ENCODE data around the gene NTM. TPM values are rescaled to one million over a fixed set of nuclear protein-coding genes. Genes with fewer than 3 reads are reported as not detected.

Gene NTM
- total RNA-seq, 2 donors from 2014 or later: not detected

- H3K36me3 Mint-ChIP-seq (ENCODE audit: insufficient read depth in 2 of 2): no peaks in the 10 kb centered on the region
- no peaks in the 10 kb centered on the region for H3K9me3 Mint-ChIP-seq
- DNase-seq (no peak), ATAC-seq (replicated peaks in 1 of 2) (no peak)
- H3K27me3 Mint-ChIP-seq (ENCODE audit: low read depth): no peaks in the 10 kb centered on the region
- no peak overlapping the region for H3K4me3 Mint-ChIP-seq
- H3K4me1 Mint-ChIP-seq (ENCODE audit: low read depth): no peaks in the 10 kb centered on the region
- no peak overlapping the region for H3K27ac Mint-ChIP-seq
Measured at GRCh38 chr11:131822506-131822905, 452.1 kb downstream of the NTM start.

GRCh38 chr11:131823772-131824171 lies 453.4 kb downstream of the NTM start:
- no peak overlapping the region for H3K4me3 Mint-ChIP-seq
- H3K4me1 Mint-ChIP-seq (ENCODE audit: low read depth): no peaks in the 10 kb centered on the region
- H3K36me3 Mint-ChIP-seq (ENCODE audit: insufficient read depth in 2 of 2): no peaks in the 10 kb centered on the region
- no peaks in the 10 kb centered on the region for H3K9me3 Mint-ChIP-seq
- ATAC-seq (replicated peaks in 1 of 2): no peak
- no peaks in the 10 kb centered on the region for H3K27me3 Mint-ChIP-seq (ENCODE audit: low read depth)
- DNase-seq: no peak
- no peak overlapping the region for H3K27ac Mint-ChIP-seq

- no peak for DNase-seq
- H3K4me3 Mint-ChIP-seq: no peak overlapping the region
- no peaks in the 10 kb centered on the region for H3K27me3 Mint-ChIP-seq (ENCODE audit: low read depth)
- no peak for ATAC-seq (replicated peaks in 1 of 2)
- no peaks in the 10 kb centered on the region for H3K36me3 Mint-ChIP-seq (ENCODE audit: insufficient read depth in 2 of 2)
- H3K27ac Mint-ChIP-seq: no peak overlapping the region
- no peaks in the 10 kb centered on the region for H3K9me3 Mint-ChIP-seq
- H3K4me1 Mint-ChIP-seq (ENCODE audit: low read depth): no peaks in the 10 kb centered on the region
Measured at GRCh38 chr11:131824771-131825170, 454.4 kb downstream of the NTM start.

DNA sequence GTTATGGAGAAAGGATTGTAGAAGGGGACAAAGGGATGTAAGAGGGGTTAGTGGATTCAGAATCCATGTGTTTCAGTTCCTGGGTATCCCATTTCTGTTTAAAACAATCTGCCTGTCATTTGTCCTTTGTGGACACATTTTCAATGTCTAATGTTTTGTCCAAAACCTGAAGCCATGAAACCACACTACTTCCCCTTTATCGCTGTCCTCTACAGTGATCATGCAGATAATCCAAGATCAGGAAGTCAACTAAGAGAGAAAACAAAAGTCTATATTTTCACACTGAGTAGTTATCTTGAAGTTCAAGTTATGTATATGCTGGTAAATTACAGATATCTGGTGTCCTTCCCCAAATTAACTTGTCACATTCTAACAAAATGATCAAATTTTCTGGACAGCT lies 457.0 kb downstream of the NTM start:
- Mint-ChIP-seq H3K27ac (no peak overlapping the region), H3K36me3 (ENCODE audit: insufficient read depth in 2 of 2) (no peaks in the 10 kb centered on the region), H3K27me3 (ENCODE audit: low read depth) (no peaks in the 10 kb centered on the region), H3K4me1 (ENCODE audit: low read depth) (no peaks in the 10 kb centered on the region), H3K4me3 (no peak overlapping the region), H3K9me3 (peaks cover 1 to 2% of the 10 kb centered on the region in 2 donors)
- no peak for DNase-seq
- no peak for ATAC-seq (replicated peaks in 1 of 2)

DNA sequence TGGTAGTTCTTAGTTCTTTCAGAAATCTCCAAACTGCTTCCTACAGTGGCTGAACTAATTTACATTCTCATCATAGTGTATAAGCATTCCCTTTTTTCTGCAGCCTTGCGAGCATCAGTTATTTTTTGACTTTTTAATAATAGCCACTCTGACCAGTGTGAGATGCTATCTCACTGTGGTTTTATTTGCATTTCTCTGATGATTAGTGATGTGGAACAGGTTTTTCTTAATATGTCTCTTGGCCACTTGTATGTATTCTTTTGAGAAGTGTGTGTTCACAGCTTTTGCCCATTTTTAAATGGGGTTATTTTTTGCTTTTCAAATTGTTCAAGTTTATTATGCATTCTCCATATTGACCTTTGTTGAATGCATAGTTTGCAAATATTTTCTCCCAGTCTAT lies 459.3 kb downstream of the NTM start:
- no peak overlapping the region for H3K4me3 Mint-ChIP-seq
- DNase-seq: no peak
- no peaks in the 10 kb centered on the region for H3K27me3 Mint-ChIP-seq (ENCODE audit: low read depth)
- no peak overlapping the region for H3K27ac Mint-ChIP-seq
- H3K9me3 Mint-ChIP-seq: peaks cover 1 to 2% of the 10 kb centered on the region in 2 donors
- no peak for ATAC-seq (replicated peaks in 1 of 2)
- H3K4me1 Mint-ChIP-seq (ENCODE audit: low read depth): no peaks in the 10 kb centered on the region
- H3K36me3 Mint-ChIP-seq (ENCODE audit: insufficient read depth in 2 of 2): no peaks in the 10 kb centered on the region

- peaks cover 1 to 2% of the 10 kb centered on the region in 2 donors for H3K9me3 Mint-ChIP-seq
- H3K27ac Mint-ChIP-seq: no peak overlapping the region
- DNase-seq: no peak
- H3K4me3 Mint-ChIP-seq: no peak overlapping the region
- H3K36me3 Mint-ChIP-seq (ENCODE audit: insufficient read depth in 2 of 2): no peaks in the 10 kb centered on the region
- H3K27me3 Mint-ChIP-seq (ENCODE audit: low read depth): no peaks in the 10 kb centered on the region
- ATAC-seq (replicated peaks in 1 of 2): no peak
- no peaks in the 10 kb centered on the region for H3K4me1 Mint-ChIP-seq (ENCODE audit: low read depth)
Measured at GRCh38 chr11:131832079-131832478, 461.7 kb downstream of the NTM start.

- no peak overlapping the region for H3K4me3 Mint-ChIP-seq
- no peaks in the 10 kb centered on the region for H3K27me3 Mint-ChIP-seq (ENCODE audit: low read depth)
- H3K36me3 Mint-ChIP-seq (ENCODE audit: insufficient read depth in 2 of 2): no peaks in the 10 kb centered on the region
- no peak for DNase-seq
- no peak for ATAC-seq (replicated peaks in 1 of 2)
- peaks cover 1 to 2% of the 10 kb centered on the region in 2 donors for H3K9me3 Mint-ChIP-seq
- H3K4me1 Mint-ChIP-seq (ENCODE audit: low read depth): no peaks in the 10 kb centered on the region
- no peak overlapping the region for H3K27ac Mint-ChIP-seq
Measured at GRCh38 chr11:131833366-131833765, 463.0 kb downstream of the NTM start.

DNA sequence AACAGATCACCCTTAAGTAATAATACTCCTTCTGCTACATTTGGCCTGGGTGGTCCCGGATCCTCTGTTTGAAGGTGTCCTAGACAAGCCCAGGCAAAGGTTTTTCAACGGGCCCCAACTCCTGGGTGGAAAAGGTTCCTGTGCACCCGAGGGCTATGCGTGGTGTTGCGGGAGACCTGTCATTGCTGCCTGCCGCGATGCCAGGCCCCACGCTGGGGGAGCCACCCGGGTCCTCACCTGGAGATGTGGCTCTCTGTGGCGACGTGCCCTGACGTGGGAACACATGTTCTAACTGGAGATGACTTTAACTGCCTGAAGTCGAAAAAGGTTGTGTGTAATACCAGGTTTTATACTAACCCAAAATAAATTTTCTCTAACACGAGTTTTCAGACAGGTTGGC lies 467.1 kb downstream of the NTM start:
- H3K27ac Mint-ChIP-seq: no peak overlapping the region
- DNase-seq (no peak), ATAC-seq (replicated peaks in 1 of 2) (no peak)
- H3K4me3 Mint-ChIP-seq: no peak overlapping the region
- no peaks in the 10 kb centered on the region for H3K36me3 Mint-ChIP-seq (ENCODE audit: insufficient read depth in 2 of 2)
- H3K9me3 Mint-ChIP-seq: peaks cover 3 to 9% of the 10 kb centered on the region in 2 donors
- H3K4me1 Mint-ChIP-seq (ENCODE audit: low read depth): no peaks in the 10 kb centered on the region
- H3K27me3 Mint-ChIP-seq (ENCODE audit: low read depth): no peaks in the 10 kb centered on the region

DNA sequence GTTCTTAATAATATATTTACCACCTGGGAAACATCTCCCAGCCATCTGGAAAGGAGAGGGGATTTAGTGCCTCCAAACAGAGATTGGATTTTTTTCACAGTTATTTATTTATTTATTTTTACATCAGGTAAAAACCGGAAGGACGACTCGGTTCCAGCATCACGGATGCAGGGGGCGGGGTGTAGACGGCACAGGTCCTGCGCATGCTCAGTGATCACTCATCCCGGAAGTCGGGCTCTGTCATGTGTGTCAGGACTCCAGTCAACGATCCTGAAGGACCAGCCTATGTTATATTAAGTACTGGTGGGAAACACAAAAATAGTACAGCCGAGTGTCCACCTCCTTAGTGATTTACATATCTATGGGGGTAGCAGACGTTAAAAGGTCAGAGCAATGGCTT lies 467.6 kb downstream of the NTM start:
- Mint-ChIP-seq H3K4me3 (no peak overlapping the region), H3K27me3 (ENCODE audit: low read depth) (no peaks in the 10 kb centered on the region), H3K27ac (no peak overlapping the region), H3K4me1 (ENCODE audit: low read depth) (no peaks in the 10 kb centered on the region), H3K36me3 (ENCODE audit: insufficient read depth in 2 of 2) (no peaks in the 10 kb centered on the region), H3K9me3 (peaks cover 3 to 9% of the 10 kb centered on the region in 2 donors)
- ATAC-seq (replicated peaks in 1 of 2) (no peak), DNase-seq (no peak)

- Mint-ChIP-seq H3K27me3 (ENCODE audit: low read depth) (no peaks in the 10 kb centered on the region), H3K4me1 (ENCODE audit: low read depth) (no peaks in the 10 kb centered on the region), H3K27ac (no peak overlapping the region), H3K9me3 (peaks cover 3 to 9% of the 10 kb centered on the region in 2 donors), H3K4me3 (no peak overlapping the region), H3K36me3 (ENCODE audit: insufficient read depth in 2 of 2) (no peaks in the 10 kb centered on the region)
- no peak for ATAC-seq (replicated peaks in 1 of 2)
- DNase-seq: no peak
Measured at GRCh38 chr11:131839326-131839725, 468.9 kb downstream of the NTM start.

GRCh38 chr11:131840545-131840944 lies 470.1 kb downstream of the NTM start:
- H3K9me3 Mint-ChIP-seq: peaks cover 3 to 9% of the 10 kb centered on the region in 2 donors
- no peaks in the 10 kb centered on the region for H3K4me1 Mint-ChIP-seq (ENCODE audit: low read depth)
- no peaks in the 10 kb centered on the region for H3K27me3 Mint-ChIP-seq (ENCODE audit: low read depth)
- H3K36me3 Mint-ChIP-seq (ENCODE audit: insufficient read depth in 2 of 2): no peaks in the 10 kb centered on the region
- H3K4me3 Mint-ChIP-seq: no peak overlapping the region
- no peak for DNase-seq
- ATAC-seq (replicated peaks in 1 of 2): no peak
- no peak overlapping the region for H3K27ac Mint-ChIP-seq

DNA sequence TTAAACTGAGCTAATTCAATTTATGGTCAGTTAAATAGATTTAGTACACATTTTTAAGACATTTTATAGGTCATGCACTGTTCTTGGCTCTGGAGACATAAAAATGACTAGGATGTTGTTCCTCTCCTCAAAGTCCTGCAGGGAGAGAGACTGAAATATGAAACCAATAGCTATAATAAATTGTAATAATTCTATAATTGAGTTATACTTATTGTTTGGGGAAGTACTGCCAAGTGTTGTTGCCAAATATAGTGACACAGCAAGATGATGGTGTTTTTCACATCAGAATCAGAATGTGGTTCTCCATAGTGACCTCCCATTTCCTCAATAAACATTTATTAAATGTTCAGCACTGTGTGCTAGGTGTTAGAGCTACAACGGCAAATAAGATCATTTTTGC lies 470.6 kb downstream of the NTM start:
- no peaks in the 10 kb centered on the region for H3K36me3 Mint-ChIP-seq (ENCODE audit: insufficient read depth in 2 of 2)
- H3K4me3 Mint-ChIP-seq: no peak overlapping the region
- DNase-seq: no peak
- H3K27me3 Mint-ChIP-seq (ENCODE audit: low read depth): no peaks in the 10 kb centered on the region
- no peak overlapping the region for H3K27ac Mint-ChIP-seq
- no peaks in the 10 kb centered on the region for H3K4me1 Mint-ChIP-seq (ENCODE audit: low read depth)
- H3K9me3 Mint-ChIP-seq: peaks cover 3 to 9% of the 10 kb centered on the region in 2 donors
- ATAC-seq (replicated peaks in 1 of 2): no peak

DNA sequence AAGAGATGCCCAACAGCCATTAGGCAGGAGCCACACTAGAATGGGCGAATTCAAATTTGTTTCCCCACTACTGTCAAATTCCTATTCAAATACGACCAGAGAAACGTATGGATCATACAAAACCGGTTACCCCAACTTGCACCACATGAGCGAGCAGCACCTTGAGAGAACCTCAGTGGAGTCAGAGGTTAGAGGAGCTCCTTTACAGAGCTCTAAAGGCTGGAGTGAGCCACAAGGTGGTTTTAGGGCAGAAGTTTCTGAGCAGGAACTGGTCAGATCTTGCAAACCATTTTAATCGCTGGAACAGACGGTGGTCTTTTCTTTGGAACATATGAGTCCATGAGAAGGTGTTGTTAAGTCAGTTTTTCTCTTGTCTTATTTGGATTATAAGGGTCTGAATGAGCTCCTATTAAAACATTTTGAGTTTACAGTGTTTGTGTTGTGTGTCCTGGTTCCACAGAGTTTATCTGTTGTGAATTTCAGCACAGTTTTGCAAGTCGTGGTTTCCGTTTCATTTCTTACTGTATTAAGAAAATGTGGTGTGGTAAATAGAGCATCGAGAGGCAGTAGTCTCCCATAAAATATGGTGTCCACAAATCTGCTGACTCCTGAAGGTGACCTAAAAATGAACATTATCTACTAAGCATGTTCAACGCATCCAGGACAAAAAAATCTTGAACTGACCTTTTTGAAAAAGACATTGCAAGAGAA lies 471.7 kb downstream of the NTM start:
- no peak for ATAC-seq (replicated peaks in 1 of 2)
- H3K9me3 Mint-ChIP-seq: peaks cover 3 to 9% of the 10 kb centered on the region in 2 donors
- H3K4me3 Mint-ChIP-seq: no peak overlapping the region
- H3K4me1 Mint-ChIP-seq (ENCODE audit: low read depth): no peaks in the 10 kb centered on the region
- no peak overlapping the region for H3K27ac Mint-ChIP-seq
- no peaks in the 10 kb centered on the region for H3K27me3 Mint-ChIP-seq (ENCODE audit: low read depth)
- DNase-seq: no peak
- H3K36me3 Mint-ChIP-seq (ENCODE audit: insufficient read depth in 2 of 2): no peaks in the 10 kb centered on the region

- Mint-ChIP-seq H3K36me3 (ENCODE audit: insufficient read depth in 2 of 2) (no peaks in the 10 kb centered on the region), H3K27ac (no peak overlapping the region)
Measured at GRCh38 chr11:131845255-131845654, 474.8 kb downstream of the NTM start.

More at GRCh38 chr11:131845255-131845654, 474.8 kb downstream of the NTM start:
- H3K9me3 Mint-ChIP-seq: peaks cover 0 to 6% of the 10 kb centered on the region in 2 donors
- DNase-seq (no peak), ATAC-seq (replicated peaks in 1 of 2) (no peak)
- no peak overlapping the region for H3K4me3 Mint-ChIP-seq
- no peaks in the 10 kb centered on the region for H3K27me3 Mint-ChIP-seq (ENCODE audit: low read depth)
- H3K4me1 Mint-ChIP-seq (ENCODE audit: low read depth): no peaks in the 10 kb centered on the region

All from activated T-cell treated with anti-CD3 and anti-CD28 coated beads, Interleukin-2, amount 50 U/mL, for 72 hours (primary cell).